HL-60/S4 treated with retinoic acid at 250 ng/mL for 4 days and 3 days (cell line): ENCODE data around the gene RANBP3L.
"Not testable (repeated sequence)": the region's sequence is repeated elsewhere in the genome, so short reads cannot be mapped to it uniquely, and the experiment has no call there.

Source experiments
- in situ Hi-C: fragments of 300-500 bp; cut with MboI; formaldehyde crosslinking; loops from 2 replicates; pipeline ENCODE4 v1.7.0; 2022; ENCODE audit warnings: low sequenced_read_pairs

Gene RANBP3L

DNA sequence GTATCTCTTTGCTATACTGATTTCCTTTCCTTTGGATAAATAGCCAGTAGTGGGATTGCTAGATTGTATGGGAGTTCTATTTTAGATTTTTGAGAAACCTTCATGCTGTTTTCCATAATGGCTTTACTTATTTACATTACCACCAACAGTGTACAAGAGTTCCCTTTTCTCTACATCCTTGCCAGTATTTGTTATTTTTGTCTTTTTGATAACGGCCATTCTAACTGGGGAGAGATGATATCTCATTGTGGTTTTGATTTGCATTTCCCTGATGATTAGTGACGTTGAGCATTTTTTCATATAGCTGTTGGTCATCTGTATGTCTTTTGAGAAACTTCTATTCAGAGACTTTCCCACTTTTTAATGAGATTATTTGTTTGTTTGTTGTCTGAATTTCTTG lies 85.8 kb downstream of the RANBP3L start:
- in situ Hi-C loops: no loop called here

GRCh38 chr5:36214436-36214835 lies 87.3 kb downstream of the RANBP3L start:
- in situ Hi-C loops: no loop called here

DNA sequence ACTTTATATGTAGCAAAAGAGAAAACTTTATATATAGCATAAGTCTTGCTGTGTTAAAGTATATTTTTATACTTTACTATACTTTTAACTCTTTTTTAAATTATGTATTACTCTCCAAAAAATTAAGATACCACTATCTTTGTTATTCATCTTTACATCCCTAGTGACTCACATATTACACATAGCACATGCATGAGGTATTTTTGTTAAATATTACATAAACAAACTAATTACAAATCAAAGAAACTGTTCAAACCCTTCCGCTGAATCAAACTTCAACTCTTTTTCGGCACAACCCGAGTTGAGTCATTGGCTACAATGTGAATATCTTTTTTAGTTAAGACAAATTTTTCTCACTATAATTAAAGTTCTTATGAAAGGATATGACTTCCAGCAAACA lies 92.0 kb downstream of the RANBP3L start:
- in situ Hi-C loops: no loop called here

GRCh38 chr5:36208786-36209185 lies 92.9 kb downstream of the RANBP3L start:
- in situ Hi-C loops: no loop called here

- in situ Hi-C loops: no loop called here
Measured at GRCh38 chr5:36206913-36207312, 94.8 kb downstream of the RANBP3L start.

- in situ Hi-C loops: no loop called here
Measured at GRCh38 chr5:36205329-36205728, 96.4 kb downstream of the RANBP3L start.

DNA sequence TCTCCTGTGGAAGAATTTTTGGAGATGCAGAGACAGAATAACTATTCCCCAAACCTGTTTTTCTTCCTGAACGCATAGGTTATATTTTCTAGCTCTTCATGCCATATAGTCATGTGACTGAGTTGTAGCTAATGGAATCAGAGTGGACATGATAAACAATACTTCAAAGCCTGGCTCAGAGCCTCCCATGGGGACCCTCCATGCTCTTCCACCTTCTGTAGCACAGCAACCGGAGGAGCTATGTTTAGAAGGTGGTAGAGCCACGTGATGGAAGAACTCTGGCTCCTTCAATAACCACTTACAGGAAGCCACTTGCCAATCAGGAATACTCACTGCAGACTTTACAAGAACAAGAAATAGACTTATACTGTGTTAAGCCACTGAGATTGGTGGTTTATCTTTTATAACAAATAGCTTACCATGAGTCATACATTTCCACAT lies 99.2 kb downstream of the RANBP3L start:
- in situ Hi-C loops: no loop called here

DNA sequence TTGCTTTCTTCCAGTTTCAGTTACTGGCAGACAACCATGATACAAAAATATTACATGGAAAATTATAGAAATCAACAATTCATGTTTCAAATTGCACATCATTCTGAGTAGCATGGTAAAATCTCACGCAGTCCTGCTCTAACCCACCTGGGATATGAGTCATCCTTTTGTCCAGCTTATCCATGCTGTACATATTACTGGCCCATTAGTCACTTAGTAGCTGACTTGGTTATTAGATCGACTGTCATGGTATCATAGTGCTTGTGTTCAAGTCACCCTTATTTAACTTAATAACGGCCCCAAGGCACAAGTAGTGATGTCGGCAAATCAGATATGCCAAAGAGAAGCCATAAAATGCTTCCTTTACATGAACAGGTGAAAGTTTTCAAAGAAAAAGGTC lies 101.2 kb downstream of the RANBP3L start:
- in situ Hi-C loops: no loop called here

- in situ Hi-C loops: no loop called here
Measured at GRCh38 chr5:36199620-36200019, 102.1 kb downstream of the RANBP3L start.

GRCh38 chr5:36198783-36199182 lies 102.9 kb downstream of the RANBP3L start:
- in situ Hi-C loops: not testable (repeated sequence)
